HL-60/S4 (cell line): ENCODE data around the gene C10orf90.

Experiments used
- in situ Hi-C: fragments of 300-500 bp; cut with MboI; formaldehyde crosslinking; loops from 2 replicates; pipeline ENCODE4 v1.14.3; 2022; ENCODE audit warnings: low sequenced_read_pairs

Gene C10orf90

DNA sequence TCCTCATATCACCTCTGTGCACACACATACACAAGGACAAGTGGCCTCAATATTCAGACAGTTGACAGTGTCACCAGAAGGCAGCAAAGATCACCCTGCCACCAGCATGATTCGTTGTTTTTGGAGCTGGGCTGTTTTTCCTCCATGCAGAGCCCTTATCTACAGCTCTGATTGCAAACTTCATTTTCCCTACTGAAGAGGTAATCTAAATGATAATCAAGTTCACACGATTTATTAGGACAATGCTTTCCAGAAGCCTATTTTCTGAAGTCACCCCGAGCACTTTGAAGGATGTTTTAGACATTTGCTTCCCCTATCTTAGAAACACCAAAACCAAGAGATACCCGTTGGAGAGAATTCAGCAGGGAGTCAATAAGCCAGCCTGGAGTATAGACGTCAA lies 236.3 kb downstream of the C10orf90 start:
- in situ Hi-C loops = no loop called here

DNA sequence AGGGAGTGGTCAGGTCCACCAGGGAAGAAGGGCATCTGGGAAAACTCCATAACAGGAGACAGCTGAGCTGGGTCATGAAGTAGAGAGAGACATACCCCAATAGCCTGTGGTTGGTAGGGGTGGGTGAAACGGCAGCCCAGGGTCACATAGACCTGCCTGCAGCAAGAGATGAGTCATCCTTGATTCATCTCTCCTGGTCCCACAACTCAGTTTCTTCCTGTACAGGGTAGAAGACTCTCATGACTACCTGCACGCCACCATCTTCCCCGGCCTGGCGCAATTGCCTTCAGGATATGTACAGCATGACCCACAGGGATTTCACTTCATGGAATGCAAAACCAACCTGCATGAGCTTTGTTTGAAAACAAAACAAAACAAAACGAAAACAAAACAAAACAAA lies 237.1 kb downstream of the C10orf90 start:
- in situ Hi-C loops = no loop called here

DNA sequence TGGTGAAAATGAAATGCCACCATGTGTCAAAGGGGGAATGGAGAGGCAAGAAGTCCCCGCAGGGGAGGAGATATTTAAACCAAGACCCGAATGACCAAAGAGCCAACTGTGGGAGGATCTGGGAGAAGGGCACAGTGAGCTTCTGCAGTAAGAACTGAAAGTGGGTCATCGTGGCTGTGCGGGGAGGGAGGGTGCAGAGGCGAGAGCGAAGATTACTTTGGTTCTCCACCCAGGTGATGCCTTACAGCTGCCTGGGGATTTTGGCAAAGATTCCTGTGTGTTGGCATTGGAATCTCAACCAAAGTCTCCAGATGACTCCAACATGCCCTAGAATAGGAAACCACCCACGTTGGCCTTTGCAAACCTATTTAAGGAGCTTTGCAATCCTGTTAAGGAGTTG lies 238.0 kb downstream of the C10orf90 start:
- in situ Hi-C loops = no loop called here

DNA sequence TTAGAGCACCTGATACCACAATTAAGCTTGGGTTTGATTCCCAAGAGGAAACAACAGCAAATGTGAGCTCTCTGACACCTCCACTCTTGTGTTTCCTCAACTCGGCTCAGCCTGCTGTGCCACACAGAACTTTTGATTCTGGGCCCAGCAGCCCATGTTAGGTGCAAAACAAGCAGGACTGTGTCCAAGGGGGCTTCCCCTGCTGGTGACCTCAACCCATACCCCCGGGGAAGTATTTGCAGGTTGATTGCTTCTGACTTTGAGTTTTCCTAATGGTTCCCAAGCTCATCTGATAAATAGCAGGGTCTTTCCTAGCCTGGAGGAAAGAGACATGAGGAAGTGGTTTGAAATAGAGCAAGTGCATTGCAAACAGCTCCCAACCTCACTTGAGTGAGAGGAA lies 238.7 kb downstream of the C10orf90 start:
- in situ Hi-C loops = no loop called here

DNA sequence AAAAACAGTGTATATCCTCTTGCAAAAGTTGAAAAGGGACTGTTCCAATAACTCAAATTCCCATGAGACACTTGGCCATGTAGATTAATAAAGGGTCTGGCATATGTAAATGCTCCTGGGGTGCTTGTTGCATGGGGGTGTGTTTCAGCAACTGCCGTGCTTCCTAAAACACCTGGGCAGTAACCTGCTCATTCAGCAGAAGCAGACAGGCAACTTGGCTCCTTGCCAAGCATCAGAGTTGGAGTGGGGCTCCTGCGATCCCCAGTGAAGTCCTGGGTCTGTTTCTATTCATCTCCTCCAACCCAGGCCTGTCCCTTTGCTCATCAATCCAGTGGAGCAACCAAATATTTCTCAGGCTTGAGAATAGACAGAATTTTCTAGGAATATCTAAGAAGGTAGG lies 240.0 kb downstream of the C10orf90 start:
- in situ Hi-C loops = no loop called here

DNA sequence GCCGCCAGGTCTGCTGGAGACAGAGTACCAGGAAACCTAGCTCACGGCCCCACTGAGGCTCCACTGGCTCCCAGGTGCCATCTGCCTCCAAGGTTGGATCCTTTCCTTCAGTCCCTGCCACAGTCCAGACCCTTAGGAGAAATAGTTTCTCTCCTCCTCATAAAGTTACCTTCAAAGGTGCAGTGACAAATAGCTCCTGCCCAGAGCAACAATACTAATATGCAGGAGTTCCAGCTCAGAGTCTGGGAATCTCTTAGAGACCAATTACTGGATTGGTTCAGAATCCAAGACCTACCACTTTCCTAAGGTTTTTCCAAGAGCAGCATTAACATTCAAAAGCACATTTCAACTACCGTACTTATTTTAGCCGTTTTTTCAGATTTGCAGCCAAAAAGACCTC lies 241.2 kb downstream of the C10orf90 start:
- in situ Hi-C loops = no loop called here

DNA sequence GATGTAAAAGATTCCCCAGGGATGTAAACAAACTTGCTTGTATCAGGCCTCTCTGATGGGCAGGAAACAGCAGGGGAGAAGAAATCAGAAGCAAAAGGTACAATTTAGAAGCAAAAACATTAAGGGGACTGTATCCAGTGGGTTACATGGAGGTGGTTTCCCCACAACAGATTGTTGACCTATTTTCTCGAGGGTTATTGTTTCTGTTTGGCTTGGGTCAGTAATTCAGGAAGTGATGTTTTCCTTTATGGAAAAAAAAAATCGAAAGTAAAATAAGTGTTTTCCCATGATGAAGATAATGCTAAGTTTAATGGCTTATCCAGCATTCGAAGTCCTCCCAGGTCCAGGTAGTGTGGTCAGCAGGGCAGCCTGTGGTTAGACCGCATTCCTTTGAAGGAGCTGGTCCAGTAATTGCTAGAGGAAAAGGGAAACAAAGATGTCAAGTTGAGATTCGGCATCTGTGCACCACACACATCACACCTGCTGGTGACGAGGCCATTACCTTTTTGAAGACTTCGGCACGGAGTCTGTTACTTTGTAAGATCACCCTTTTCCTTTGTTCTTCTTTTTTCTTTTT lies 244.9 kb downstream of the C10orf90 start:
- in situ Hi-C loops = no loop called here

DNA sequence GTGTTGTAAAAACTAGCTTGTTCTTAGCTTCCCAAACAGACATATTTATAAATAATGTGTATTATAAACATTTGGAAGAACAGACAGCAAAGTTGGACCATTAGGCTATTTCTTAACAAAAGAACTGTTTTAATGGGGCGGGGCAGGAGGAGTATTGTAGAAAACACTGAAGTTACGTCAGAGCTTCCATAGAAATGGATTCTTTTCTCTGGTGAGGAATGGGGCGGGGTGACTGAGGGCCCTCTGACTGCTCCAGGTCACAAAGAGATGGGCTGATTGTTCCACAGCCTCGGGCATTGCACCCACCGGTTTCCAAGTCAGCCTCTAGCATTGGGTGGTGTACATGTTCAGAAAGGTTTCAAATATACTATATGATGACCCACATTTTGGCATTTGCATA lies 245.5 kb downstream of the C10orf90 start:
- in situ Hi-C loops = no loop called here

DNA sequence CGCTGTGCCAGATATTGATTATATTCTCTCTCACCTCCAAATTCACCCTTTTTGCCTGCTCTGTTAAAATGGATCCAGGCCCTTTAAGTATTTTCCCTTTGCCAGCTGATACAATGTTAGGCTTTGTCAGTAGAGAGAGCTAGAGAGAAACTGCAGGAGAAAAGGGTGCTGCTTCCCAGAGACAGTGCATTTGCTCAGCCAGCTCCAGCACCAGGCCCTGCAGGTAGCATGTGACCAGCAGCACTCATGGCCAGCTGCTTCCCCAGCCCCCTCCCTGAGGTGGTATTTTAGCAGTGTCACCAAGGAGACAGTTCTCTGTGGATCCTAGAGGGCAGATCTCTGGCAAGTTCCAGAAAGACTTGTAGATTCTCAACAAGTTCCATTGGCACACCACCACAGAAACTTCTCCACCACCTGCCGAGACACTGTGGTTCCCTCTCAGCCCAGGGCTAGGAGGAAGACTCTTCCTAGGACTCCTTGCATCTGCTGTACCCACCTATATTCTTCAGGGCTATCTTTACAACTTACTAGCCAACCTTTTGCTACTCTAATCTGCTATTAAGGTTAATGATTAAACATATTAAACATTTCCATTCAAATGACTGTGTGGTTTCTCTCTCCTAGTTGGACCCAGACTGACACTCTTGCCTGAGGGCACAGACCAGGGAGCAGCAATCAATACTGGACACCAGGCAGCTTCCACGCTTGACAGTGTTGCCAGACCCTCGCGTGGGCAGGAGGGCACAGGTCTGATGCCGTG lies 246.6 kb downstream of the C10orf90 start:
- in situ Hi-C loops = no loop called here

DNA sequence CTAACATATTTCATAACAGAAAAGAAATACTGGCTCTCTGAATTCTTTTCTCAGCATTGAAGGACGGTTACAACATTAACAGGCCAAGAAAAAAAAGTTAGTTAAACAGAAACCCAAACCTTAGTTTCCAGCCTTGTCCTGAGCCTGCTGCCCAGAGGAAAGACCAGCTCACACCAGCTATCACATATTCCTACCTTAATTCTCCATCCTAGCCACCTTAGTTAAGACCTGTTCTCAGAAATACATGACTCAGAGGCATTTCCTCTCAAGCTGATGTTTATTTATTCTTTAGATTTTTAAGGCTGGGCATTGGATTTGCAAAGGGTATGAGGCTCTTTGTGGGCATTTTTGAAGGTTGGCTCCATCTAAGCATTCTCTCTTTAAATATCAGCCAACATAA lies 247.9 kb downstream of the C10orf90 start:
- in situ Hi-C loops = no loop called here

DNA sequence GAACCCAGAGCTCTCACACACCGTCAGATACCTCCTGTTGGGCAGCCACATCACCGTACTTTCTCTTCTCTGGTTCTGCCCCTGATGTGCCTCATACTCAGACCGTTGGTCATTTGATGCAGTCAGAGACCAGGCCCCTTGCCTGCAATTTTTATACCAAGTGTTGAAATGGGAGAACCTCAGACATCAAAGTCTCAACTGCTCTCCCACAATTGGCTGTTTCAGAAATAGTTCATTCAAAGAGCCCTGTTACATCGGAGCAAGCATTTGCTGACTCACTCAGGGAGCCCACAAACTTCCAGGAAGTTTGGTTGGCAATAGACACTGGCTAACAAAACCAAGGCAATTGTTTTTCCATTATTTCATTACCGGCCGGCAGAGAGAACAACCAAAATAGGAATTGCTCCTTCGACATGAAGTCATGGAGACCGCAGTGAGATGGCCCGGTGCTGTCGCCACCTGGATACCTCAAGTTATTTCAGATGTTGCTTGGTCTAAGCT lies 248.7 kb downstream of the C10orf90 start:
- in situ Hi-C loops = no loop called here

DNA sequence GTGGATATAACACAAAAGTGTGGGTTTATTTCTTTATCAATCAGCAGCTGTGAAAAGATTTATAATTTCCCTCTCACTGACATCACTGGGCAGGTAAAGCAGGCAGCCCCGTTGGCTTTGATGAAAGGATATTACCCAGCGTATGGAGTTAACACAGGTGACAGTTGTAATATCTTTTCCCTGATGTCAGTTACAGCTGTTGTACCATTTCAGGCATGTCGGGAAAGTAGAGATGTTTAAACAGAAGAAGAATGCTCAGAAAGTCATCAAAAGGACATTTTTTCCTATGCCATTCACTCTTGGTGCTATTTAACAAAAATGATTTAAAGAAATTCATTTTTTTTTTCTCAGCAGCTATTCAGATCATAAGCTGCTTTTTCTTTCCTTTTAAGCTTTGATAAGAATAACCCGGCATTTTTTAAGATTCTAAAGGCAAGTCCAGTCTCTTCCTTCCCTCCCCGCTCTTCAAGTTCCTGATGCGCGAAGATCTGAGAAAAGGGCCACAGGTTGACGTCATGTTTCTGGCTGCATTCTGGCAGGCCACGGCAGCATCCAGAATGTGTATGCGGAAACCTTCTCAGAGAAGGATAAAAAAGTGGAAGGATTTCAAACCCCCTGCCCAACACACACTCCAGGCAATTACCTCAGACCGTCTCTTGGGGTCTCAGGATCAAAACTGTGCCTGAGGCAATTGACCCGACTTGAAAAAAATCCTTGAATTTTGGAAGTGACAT lies 249.8 kb downstream of the C10orf90 start:
- in situ Hi-C loops = no loop called here

DNA sequence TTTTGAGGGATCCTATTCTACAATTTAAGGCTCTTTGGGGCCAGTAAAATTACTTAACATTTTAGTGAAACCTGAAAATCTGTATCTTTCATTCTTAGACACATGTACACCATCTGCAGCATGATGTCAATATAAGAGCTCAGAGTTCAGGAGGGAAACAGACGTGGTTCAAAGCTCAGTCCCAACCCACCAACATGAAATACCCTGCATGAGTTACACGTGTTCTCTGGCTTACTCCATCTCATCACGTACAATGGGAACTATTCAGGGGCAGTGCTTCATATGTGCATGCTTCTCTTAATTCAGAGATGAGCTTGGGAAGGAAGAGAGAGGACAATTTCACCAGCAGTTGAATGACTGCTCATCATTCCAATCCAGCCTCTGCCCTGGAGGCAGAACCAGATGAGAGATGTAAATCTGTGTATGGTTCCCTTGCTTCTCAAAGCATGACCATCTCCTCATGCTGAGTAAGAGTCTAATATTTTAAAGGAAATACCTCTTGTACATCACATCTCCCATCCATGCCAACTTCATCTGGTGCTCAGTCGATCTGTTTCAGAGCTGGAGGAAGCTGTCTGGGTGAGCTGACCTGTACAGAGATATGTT lies 253.2 kb downstream of the C10orf90 start:
- in situ Hi-C loops = no loop called here

DNA sequence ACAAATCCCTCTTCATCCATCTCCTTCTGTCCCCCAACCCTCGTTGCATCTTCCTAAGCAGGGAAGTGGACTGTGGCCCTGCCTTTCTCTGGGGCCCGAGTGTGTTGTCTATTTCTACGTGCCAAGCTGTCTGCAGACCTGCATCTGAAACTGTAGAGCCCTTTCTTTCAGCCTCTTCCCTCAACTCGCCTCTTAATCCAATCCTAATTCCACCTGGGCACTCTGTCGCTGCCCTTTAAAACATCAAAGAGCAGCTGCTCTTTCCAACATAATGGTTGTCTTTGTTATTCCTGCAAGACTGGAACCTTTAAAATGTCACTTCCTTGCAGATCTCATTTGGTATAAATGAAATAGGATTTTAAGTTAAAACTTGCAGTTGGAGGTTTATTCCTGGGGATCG lies 260.7 kb downstream of the C10orf90 start:
- in situ Hi-C loops = no loop called here

DNA sequence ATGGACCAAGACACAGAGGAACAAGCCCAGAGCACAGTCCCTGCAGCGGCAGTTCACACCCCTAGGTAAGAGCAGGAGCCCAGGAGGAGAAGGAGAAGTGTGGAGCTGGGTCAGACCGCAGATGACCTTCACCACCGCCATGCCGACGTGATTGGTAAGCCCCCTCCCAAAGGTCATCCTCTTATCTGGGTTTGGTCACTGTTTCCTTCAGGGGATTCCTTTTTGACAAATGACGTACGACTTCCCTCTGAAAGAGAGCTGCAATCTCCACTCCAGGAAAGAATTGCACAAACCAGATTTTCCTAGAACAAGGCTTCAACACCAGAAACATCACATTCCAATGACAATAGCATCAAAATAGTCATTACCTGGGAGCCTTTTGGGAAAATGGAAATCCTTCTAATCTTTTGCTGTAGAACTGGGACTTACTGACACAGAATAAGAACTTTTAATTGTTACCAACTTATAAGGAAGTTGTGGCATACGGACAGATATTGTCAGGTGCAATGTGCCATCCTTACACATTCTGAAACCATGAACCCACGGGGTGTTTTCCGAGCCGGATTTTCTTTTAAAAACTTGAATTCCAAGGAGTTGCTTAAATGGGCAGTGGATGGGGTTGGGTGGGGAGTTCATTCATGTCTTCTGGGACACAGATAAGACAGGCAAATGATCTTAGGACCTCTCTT lies 261.4 kb downstream of the C10orf90 start:
- in situ Hi-C loops = no loop called here

DNA sequence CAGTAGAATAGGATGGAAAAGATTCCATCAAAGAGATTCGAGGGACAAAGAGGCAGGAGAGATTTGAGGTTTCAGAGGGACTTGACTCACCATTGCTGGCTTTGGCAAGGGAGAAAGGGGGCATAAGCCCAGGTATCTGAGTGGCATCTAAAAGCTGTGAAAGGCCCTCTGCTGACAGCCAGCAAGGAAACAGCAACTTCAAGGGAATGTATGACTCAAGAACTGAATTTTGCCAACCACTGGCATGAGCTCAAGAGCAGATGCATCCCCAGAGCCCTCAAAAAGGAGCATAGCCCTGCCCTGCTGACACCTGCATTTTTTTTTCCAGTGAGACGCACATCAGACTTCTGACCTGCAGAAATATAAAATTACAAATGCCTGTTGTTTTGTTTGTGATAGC lies 262.7 kb downstream of the C10orf90 start:
- in situ Hi-C loops = no loop called here

DNA sequence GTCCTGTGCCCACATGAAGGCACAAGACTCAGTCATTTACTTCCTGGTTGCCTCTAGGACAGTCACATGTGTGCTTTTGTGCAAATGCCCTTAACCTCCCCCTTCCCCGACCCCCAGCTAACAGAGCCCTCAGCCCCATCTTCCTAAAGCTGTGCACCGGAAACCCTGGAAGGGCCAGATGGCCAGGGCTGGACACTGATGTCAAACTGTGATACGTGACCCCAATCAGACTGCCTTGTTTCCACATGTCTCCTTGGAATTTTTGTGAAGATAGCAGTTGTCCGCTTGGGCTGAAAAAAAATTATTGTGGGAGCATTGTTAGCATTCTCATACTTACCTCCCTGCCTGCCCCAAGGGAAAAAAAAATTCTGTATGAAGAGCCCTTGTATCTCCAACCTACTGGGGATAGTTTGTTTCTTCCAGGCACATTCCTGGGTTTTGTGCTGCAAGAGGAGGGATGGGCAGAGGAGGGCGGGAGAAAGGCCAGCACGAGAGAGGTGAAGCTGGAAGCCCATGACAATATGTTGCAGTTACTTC lies 265.2 kb downstream of the C10orf90 start:
- in situ Hi-C loops = no loop called here

DNA sequence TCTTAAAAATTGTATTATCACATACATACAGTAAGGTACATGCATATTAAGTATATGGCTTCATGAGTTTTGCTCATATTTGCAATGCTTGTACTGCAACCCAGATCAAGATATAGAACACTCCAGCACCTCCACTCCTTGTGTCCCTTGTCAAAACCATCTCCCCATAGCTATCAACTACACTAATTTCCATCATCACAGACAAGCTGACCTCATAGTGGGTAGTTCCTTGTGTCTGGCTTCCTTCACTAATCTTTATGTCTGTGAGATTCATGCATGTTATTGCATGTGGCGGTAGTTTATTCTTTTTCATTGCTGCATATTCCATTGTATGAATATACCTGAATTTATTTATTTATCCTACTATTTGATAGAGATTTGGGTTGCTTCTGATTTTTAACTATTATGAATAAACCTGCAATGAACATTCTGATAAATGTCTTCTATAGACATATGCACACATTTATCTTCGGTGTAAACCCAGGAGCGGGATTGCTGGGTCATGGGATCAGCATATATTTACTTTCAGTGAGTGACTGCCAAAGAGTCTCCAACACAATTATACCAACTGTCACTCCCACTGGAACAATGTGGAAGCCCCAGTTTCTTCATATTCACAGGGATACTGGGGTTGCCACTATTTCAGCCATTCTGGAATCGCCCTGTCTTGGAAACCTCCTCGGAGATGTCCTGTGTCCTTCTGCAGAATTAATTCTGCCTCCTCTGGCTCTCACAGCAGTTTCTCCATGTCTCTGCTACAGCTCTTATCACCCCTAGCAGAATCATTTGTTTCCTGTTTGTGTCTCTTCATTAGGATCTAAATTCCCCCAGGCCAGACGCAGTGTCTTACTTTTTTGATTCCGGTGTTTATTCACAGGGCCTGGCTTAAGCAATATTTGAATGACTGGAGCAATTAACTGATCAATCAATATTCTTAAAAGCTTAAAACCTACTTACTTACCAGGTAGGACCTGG lies 267.5 kb downstream of the C10orf90 start:
- in situ Hi-C loops = no loop called here

DNA sequence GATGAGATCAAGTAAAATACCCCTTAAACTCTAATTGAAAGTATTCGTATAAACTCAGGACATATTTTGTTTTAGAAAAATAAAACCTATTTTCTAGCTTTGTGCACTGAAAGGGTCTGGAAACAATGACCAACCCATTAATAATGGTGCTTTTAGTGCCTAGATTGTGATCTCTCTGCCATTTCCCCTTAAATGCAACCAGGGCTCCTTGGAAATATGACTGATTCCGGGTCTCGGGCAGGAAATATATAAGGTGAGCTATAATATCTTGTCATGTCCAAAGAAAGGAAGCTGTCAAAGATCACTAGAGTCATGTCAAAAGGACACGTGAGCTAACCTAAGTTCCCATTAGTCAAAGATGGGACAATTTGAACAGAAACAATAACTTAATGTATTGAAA lies 269.9 kb downstream of the C10orf90 start:
- in situ Hi-C loops = no loop called here

DNA sequence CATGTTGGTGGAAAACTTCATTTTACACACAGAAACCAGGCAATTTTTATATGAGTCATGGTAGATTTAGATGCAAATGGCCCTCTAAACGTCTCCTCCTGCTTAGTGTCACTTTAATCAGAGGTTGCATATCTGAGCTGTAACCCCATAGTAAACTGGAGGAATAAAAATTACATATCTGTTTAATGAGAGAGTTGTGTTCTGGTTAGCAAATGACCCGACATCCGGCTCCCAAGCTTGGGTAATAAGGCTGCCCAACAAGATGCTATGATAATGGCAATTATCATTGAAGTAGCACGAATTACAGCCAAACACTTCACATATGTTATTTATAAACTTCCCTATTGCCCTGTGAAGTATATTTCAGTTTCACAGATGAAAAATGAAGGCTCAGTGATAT lies 271.6 kb downstream of the C10orf90 start:
- in situ Hi-C loops = no loop called here
